ENCODE data around the gene SMCO3.

- TF ChIP-seq CTCF (IDR thresholded peaks at IDR 0.05) (no peak), EZH2 (IDR thresholded peaks at IDR 0.05; ENCODE audit: borderline replicate concordance, insufficient read depth, low read depth, low read length, poor library complexity, severe bottlenecking) (no peak)
These were observed 40.0 kb upstream of the SMCO3 start for GRCh38 chr12:14853961-14854360.
